A673 (cell line): ENCODE results near the gene RECK.

ENCODE experiments used
- CTCF ChIP-seq: fragments of 300-800, 200-600 bp; sonication (generic); conservative IDR thresholded peaks from 2 replicates; pipeline ENCODE4 v1.5.1; 2017; ENCODE audit warnings: low read depth, mild to moderate bottlenecking, antibody characterized with exemption, low read length, moderate library complexity, mixed read lengths
- EZH2 ChIP-seq: fragments of 200-600 bp; sonication (generic); IDR thresholded peaks from 2 replicates; pipeline ENCODE4 v1.6.1; 2017; ENCODE audit warnings: borderline replicate concordance, low read depth, mild to moderate bottlenecking, mixed read lengths, antibody characterized with exemption, low read length; ENCODE audit not compliant: poor library complexity, severe bottlenecking

DNA sequence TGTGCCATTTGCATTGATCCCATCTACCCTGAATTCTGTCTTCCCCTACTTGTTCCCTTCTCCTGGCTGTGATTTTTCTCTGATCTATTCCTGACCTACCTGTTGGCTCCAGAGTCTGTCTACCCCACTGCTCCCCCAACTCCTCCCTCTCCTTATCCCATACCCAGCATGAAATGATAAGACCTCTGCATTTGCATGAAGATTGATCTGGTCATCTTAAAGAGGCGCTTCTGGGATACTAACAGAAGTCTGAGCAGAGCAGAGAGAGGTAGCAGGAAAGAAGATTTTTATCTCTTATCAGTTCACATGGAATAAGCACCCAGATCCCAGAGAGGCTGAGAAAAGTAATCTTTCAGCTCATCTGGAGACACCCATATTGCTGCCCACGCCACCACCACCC lies 81.5 kb downstream of the RECK start:
- TF ChIP-seq EZH2 (no peak), CTCF (no peak)
